Fibroblast of lung (primary cell): ENCODE measurements around the gene NUP214. TPM values are rescaled to one million over a fixed set of nuclear protein-coding genes. Genes with fewer than 3 reads are reported as not detected.

Experiments
- DNase-seq, 2 donors: peaks; one replicate each; pipeline versions ENCODE4 v3.0.0 to v3.0.0-alpha.2; 2010; ENCODE audit warnings: low read depth in 2 of 2
- H2AFZ ChIP-seq: 2 replicates; pipeline ENCODE4 v1.5.1; 2012; ENCODE audit warnings: low read length, control low read depth, inconsistent platforms
- H3K27ac ChIP-seq: 2 replicates; pipeline ENCODE4 v1.5.1; 2011; ENCODE audit warnings: low read length, control low read depth; ENCODE audit not compliant: insufficient read depth
- H3K27me3 ChIP-seq: 2 replicates; pipeline ENCODE4 v1.5.1; 2011; ENCODE audit warnings: mild to moderate bottlenecking, low read length; ENCODE audit not compliant: control insufficient read depth, insufficient read depth
- H3K36me3 ChIP-seq: 2 replicates; pipeline ENCODE4 v1.5.1; 2011; ENCODE audit warnings: low read length; ENCODE audit not compliant: control insufficient read depth, insufficient read depth
- H3K4me1 ChIP-seq: 2 replicates; pipeline ENCODE4 v1.5.1; 2011; ENCODE audit warnings: low read length; ENCODE audit not compliant: control insufficient read depth, insufficient read depth; ENCODE audit errors: extremely low read depth
- H3K4me2 ChIP-seq: 2 replicates; pipeline ENCODE4 v1.5.1; 2011; ENCODE audit warnings: low read length, control low read depth; ENCODE audit not compliant: insufficient read depth; ENCODE audit errors: extremely low read depth
- H3K4me3 ChIP-seq, 4 experiments: fragments of 200-600 bp in 1 of 4; sonication (generic) in 1 of 4; replicated peaks in 1 of 4; 2 replicates each; pipeline ENCODE4 v1.5.1; 2011 to 2016; ENCODE audit warnings: low read length in 4 of 4, low read depth in 3 of 4, mild to moderate bottlenecking in 3 of 4, control low read depth in 2 of 4, inconsistent platforms in 1 of 4, mixed read lengths in 1 of 4; ENCODE audit not compliant: insufficient read depth in 1 of 4; ENCODE audit errors: control extremely low read depth in 1 of 4
- H3K79me2 ChIP-seq: 2 replicates; pipeline ENCODE4 v1.5.1; 2012; ENCODE audit warnings: mild to moderate bottlenecking, low read length, inconsistent platforms; ENCODE audit not compliant: control insufficient read depth, insufficient read depth
- H3K9ac ChIP-seq: 2 replicates; pipeline ENCODE4 v1.5.1; 2011; ENCODE audit warnings: mild to moderate bottlenecking, low read length, control low read depth; ENCODE audit not compliant: insufficient read depth
- H3K9me3 ChIP-seq: 2 replicates; pipeline ENCODE4 v1.5.1; 2012; ENCODE audit warnings: low read depth, low read length; ENCODE audit not compliant: control insufficient read depth, insufficient read depth
- H4K20me1 ChIP-seq: 2 replicates; pipeline ENCODE4 v1.5.1; 2011; ENCODE audit warnings: low read length; ENCODE audit not compliant: control insufficient read depth, insufficient read depth; ENCODE audit errors: extremely low read depth
- EZH2 ChIP-seq: IDR thresholded peaks from 2 replicates; pipeline ENCODE4 v1.5.1; 2012; ENCODE audit warnings: low read length, control low read depth, mild to moderate bottlenecking; ENCODE audit errors: missing control alignments
- polyA plus RNA-seq, 2 donors: library from polyadenylated mRNA; depleted of rRNA in 1 of 2; stranded (reverse) in 1 of 2; unstranded in 1 of 2; fragments of >200 nt; gene quantifications; 2 replicates each; pipeline ENCODE4 v1.2.1, GENCODE V29; 2011 to 2012; ENCODE audit warnings: missing spikeins in 1 of 2
- total RNA-seq: library from RNA; depleted of rRNA; stranded (reverse); fragments of >200 nt; gene quantifications from 2 replicates; pipeline ENCODE4 v1.2.1, GENCODE V29; 2014
- TF ChIP-seq, protein P1 (sequence below), 2 donors: IDR thresholded peaks in 1 of 2; conservative IDR thresholded peaks in 1 of 2; 1 replicate in 1 of 2; 2 replicates in 1 of 2; pipeline ENCODE4 v1.5.1; 2011 to 2012; ENCODE audit warnings: low read length in 2 of 2, control low read depth in 1 of 2, inconsistent platforms in 1 of 2, low read depth in 1 of 2, mild to moderate bottlenecking in 1 of 2

NUP214 gene
- total and polyA plus RNA-seq, 2 donors (not counting 1 experiment from before 2014, with no cell fraction given) = 5.0 to 12.2 TPM

DNA sequence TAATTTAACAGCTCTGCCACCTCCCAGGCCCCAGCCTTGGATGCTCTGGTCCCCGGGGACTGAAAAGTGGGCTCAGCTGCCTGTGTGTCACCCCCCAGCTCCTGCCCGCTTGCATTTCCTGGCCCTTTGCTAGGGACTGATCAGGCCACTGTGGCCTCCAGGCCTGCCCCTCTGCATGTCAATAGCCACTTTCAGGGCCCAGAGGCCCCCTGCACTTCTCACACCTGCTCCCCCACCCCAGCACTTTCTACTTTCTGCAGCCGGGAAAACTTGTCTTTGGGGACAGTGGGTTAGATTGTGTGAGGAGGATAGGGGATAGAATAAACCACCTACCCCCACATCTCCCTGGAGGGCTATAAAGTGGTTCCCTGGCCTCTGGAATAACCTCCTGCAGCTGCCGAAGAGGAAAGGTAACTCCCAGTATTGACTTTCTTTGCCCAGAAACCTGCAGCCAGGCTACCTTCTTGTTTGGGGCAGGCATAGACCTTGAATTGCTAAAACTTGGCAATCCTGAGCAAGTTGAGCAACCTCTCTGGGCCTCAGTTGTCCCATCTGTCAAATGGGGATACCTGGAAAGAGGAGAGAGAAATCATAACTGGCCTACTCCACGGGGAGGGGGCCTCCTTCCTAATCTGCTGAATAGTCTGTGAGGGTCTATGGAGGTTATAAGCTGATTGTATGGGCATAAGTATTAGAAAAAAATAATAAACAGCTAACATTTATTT lies 21.2 kb upstream of the NUP214 start:
- no peak overlapping the region for H3K4me3 ChIP-seq
- no peaks in the 10 kb centered on the region for H3K36me3 ChIP-seq
- H3K4me2 ChIP-seq = no peak overlapping the region
- no peaks in the 10 kb centered on the region for H4K20me1 ChIP-seq
- H2AFZ ChIP-seq = no peak overlapping the region
- H3K27ac ChIP-seq = no peak overlapping the region
- no peaks in the 10 kb centered on the region for H3K79me2 ChIP-seq
- no peak for TF ChIP-seq EZH2
- TF ChIP-seq, protein P1, sequence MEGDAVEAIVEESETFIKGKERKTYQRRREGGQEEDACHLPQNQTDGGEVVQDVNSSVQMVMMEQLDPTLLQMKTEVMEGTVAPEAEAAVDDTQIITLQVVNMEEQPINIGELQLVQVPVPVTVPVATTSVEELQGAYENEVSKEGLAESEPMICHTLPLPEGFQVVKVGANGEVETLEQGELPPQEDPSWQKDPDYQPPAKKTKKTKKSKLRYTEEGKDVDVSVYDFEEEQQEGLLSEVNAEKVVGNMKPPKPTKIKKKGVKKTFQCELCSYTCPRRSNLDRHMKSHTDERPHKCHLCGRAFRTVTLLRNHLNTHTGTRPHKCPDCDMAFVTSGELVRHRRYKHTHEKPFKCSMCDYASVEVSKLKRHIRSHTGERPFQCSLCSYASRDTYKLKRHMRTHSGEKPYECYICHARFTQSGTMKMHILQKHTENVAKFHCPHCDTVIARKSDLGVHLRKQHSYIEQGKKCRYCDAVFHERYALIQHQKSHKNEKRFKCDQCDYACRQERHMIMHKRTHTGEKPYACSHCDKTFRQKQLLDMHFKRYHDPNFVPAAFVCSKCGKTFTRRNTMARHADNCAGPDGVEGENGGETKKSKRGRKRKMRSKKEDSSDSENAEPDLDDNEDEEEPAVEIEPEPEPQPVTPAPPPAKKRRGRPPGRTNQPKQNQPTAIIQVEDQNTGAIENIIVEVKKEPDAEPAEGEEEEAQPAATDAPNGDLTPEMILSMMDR (conservative IDR thresholded peaks at IDR 0.05 in 1 of 2, IDR thresholded peaks at IDR 0.05 in 1 of 2; ENCODE audit: low read depth in 1 of 2, low read length in 2 of 2) = no peak
- no peaks in the 10 kb centered on the region for H3K4me1 ChIP-seq
- peaks cover 2% of the 10 kb centered on the region for H3K27me3 ChIP-seq
- H3K9ac ChIP-seq = no peak overlapping the region
- no peaks in the 10 kb centered on the region for H3K9me3 ChIP-seq
- no peak for DNase-seq

DNA sequence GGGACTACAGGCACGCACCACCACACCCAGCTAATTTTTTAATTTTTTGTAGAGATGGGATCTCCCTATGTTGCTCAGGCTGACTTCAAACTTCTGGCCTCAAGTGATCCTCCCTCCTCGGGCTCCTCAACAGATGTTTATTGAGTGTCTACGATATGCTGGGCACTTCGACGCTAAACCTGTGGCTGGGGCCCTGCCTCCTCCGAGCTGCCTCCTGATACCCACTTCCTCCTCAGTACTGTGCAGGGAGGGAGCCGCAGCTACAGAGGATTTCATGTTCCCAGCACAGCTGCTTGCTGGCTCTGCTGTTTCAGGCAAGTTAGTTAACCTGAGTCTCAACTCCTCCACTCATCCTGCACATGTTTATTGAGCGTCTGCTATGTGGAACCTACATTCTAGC lies 19.4 kb upstream of the NUP214 start:
- Histone ChIP-seq H3K27ac (no peak overlapping the region), H3K79me2 (no peaks in the 10 kb centered on the region), H3K27me3 (peaks cover 2% of the 10 kb centered on the region), H3K4me3 (no peak overlapping the region), H2AFZ (no peak overlapping the region), H3K9ac (no peak overlapping the region), H4K20me1 (no peaks in the 10 kb centered on the region), H3K4me1 (no peaks in the 10 kb centered on the region), H3K9me3 (no peaks in the 10 kb centered on the region), H3K4me2 (no peak overlapping the region), H3K36me3 (no peaks in the 10 kb centered on the region)
- DNase-seq = no peak
- TF ChIP-seq EZH2 = no peak
- TF ChIP-seq, protein P1 (conservative IDR thresholded peaks at IDR 0.05 in 1 of 2, IDR thresholded peaks at IDR 0.05 in 1 of 2; ENCODE audit: low read depth in 1 of 2, low read length in 2 of 2) = no peak

DNA sequence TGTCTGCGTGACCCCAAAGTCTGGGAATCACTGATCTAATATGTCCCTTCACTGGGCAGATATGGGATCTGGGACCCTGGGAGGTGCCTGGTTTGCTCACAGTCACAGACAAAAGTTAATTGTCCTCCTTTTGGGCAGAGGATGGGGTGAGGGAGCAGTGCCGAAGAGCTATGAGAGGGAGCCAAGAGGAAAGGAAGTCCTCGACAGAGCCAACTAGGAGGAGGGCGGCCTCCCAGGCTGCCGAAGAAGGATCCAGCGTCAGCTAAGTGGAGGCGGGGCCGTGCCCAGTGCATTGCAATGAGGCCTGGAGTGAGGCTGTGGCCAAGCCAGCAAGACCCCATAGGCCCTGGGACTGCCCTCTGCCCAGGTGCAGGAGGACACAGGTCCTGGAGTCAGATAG lies 17.6 kb upstream of the NUP214 start:
- Histone ChIP-seq H3K4me1 (no peaks in the 10 kb centered on the region), H3K27me3 (peaks cover 2% of the 10 kb centered on the region), H3K9me3 (no peaks in the 10 kb centered on the region), H2AFZ (no peak overlapping the region), H3K36me3 (no peaks in the 10 kb centered on the region), H3K4me3 (no peak overlapping the region), H3K79me2 (no peaks in the 10 kb centered on the region), H3K27ac (no peak overlapping the region), H3K4me2 (no peak overlapping the region), H3K9ac (no peak overlapping the region), H4K20me1 (no peaks in the 10 kb centered on the region)
- TF ChIP-seq EZH2 = no peak
- TF ChIP-seq, protein P1 (conservative IDR thresholded peaks at IDR 0.05 in 1 of 2, IDR thresholded peaks at IDR 0.05 in 1 of 2; ENCODE audit: low read depth in 1 of 2, low read length in 2 of 2) = no peak
- DNase-seq = no peak
